HL-60/S4 treated with phorbol 12-myristate 13-acetate at 8.2 ng/mL for 4 days and 3 days (cell line): ENCODE measurements around the gene GOLGA2.

Experiments
- in situ Hi-C: fragments of 300-500 bp; cut with MboI; formaldehyde crosslinking; loops from 2 replicates; pipeline ENCODE4 v1.15.0; 2022; ENCODE audit warnings: low sequenced_read_pairs

Gene GOLGA2

GRCh38 chr9:128214571-128215490 lies 61.0 kb downstream of the GOLGA2 start:
- in situ Hi-C loops: no loop called here

DNA sequence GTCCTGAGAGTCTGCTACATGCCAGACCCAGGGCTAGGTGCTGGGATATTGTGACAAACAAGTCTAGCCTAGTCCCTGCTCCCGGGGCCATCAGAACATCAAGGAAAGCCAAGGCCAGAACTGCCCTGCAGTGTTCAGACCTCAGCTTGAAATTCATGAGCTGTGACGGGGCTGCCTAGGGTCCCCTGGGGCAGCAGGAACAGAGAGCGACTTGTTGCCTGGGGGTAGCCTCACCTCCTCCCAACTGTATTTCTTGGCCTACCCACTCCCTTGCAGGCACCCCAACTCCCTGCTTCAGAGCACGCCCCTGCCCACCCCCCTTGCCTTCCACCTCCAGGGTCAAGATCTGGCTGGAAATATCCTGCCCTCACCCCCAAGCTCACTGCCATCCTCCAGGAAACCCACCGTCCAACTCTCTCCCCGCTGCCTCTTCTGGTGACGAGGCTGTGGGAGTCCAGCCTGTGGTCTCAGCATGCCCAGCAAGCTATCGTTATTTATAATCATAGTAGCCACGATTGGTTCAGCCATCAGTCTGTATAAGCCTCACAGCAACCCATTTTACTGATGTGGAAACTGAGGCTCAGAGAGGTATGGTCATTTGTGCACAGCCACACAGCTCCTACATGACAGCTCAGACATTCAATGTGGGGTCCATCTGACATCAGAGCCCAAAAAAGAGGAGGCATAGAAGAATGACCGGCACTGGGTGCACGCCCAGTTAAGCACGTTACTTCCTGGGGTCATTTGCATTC lies 61.9 kb downstream of the GOLGA2 start:
- in situ Hi-C loops: no loop called here

DNA sequence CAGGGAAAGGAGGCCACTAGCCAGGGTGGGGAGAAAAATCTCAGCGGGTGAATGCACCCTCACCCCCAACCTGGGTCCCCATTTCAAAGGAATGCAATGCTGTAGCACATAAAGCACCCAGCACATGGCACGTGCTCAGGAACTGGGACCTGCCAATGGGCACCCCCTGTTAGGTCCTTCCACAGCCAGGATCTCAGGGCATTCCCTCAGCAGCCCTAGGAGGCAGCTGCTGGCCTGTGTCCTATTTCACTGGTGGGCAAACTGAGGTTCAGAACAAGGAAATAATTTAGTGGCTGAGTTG lies 63.9 kb downstream of the GOLGA2 start:
- in situ Hi-C loops: no loop called here

GRCh38 chr9:128211186-128211980 lies 64.4 kb downstream of the GOLGA2 start:
- in situ Hi-C loops: no loop called here

- in situ Hi-C loops: no loop called here
Measured at GRCh38 chr9:128208946-128209669, 66.7 kb downstream of the GOLGA2 start.

GRCh38 chr9:128208386-128208785 lies 67.4 kb downstream of the GOLGA2 start:
- in situ Hi-C loops: no loop called here

DNA sequence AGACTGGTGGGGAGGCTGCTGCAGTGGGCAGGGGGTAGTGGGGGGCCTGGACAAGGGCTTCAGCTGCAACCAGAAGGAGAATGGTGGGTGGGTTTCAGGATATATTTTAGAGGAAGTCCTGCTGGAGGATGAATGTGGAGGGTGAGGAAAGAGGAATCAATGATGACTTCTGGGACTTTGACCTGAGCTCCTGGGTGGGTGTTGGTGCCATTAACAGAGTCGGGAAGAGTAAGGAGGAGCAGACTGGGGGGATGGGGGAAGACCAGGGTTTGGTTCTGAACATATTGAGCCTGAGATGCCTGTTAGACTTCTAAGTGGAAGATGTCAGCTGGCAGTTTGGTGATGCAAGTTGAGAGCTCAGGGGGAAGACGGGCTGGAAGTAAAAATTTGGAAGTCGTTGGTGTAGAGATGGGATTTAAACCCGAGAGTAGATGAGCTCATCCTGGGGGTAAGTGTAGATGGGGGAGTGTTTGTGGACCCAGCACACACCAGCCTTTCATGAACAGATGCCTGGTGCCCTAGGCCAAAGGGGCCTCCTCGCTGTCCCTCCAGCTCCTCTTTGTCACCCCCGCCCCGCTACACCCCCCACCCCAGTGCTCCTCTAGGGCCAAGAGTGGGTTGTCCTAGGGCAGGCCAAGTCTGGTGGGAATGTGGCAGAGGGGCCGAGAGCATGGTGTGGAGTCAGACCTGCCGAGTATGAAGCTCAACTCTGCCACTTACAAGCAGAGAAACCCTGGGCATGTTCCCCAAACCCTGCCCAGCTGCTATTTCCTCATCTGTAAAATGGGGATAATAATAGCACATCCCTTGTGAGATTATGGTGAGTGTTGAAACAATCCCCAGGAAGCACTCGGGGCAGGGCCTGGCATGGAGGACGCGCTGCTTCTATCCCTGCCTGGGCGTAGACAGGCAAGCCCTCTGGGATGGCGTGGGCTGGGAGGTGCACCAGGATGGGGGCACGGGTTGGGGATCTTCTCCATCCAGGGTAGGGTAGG lies 68.6 kb downstream of the GOLGA2 start:
- in situ Hi-C loops: no loop called here

GRCh38 chr9:128206484-128206883 lies 69.3 kb downstream of the GOLGA2 start:
- in situ Hi-C loops: no loop called here
